AG08396 (cell line): ENCODE results near the gene EN2.

Experiments used
- DNase-seq: peaks from one replicate; pipeline ENCODE4 v3.0.0; 2012; ENCODE audit warnings: low spot score, mixed read lengths

The EN2 gene

DNA sequence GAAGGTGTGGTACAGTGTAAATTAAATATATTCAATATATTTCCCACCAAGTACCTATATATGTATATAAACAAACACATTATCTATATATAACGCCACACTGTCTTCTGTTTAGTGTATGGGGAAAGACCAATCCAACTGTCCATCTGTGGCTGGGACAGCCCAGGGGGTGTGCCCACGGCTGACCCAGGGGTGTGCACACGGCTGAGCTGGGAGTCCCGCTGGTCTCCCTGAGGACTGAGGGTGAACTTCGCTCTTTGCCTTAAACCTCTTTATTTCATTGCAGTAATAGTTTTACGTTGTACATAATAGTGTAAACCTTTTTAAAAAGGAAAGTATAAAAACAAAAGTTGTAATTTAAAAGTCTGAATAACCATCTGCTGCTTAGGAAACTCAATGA is 6.3 kb downstream of the EN2 start:
- DNase-seq = no peak

DNA sequence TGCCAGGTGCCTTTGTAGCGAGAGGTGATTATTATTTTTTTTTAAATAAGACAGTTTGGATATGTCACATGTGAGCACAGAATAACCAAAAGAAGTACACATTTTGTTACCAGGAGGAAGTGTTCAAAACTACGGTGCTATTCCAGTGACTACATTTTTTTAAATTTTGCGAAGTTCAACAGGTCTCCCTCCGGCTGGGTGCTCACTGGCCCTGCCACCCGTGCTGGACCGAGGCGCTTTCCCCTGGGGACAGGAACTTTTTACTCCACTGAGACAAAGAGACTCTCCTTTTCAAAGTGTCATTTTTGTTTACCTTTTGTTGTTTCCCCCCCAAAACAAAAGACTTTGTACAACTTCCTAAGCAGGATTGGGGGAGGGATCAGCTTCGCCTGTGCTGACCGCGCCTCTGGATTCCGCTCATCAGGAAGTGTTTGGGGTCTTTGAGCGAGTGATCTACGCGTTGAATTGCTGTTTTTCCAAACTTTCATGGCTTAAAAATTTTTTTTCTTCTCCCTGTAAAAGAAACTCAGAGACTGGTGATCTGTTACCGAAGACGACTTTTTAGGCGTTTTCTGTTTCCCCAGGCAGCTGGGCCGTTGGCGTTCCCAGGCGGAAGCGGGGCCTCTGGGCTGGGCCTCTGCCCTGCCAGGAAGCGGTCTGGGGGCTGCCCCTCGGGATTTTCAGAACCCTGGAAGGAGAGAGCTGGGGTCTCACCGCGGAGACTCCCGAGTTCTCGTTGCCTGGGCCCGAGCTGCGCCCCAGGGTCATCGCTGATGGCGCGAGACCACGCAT is 7.2 kb downstream of the EN2 start:
- DNase-seq = no peak

DNA sequence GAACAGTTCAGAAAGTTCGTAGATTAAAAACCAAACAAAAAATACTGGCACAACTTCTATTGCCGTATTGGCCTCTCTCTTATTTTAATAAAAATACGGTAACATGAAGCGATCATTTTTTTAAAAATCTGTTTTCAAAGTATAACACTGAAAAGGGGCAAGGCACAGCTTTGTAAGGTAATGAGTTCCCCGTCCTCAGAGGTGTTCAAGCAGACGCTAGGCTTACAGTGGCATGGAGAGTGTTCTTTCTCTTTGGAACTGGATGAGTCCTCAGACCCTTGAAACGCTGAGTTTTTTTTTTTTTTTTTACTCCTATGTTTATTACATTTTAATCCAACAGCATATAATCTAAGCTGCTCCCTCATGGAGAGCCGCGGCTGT is 7.8 kb downstream of the EN2 start:
- DNase-seq = no peak

DNA sequence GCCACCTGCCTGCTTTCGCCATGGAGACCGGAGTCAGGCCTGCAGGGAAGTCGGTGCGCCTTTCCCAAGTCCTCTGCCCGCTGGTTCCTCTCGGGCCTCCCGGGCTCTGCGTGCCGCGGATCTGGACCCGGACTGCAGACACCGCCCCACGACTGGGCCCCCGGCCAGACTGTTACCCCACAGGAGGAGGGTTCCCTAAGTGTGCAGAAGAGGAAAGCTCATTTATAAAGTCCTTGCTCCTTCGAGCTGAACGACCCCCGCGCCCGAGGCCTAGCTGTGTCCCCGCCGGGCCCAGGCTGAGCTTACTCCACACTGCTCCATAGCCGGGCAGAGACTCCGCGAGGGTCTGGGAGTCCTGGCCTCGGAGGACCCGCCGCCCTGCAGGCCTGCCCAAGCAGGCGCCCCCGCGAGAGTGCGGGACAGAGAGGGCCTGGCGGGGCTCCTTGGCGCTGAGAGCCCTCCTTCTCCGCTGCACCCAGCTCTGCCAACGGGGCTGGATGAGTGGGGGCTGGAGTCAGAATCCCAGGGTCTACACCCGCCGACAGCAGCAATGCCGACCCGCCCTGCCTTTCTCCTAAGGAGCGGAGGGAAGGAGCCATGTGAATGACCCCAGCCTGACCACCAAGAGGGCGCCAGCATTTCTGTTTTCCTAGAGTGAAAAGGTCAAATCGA is 8.3 kb downstream of the EN2 start:
- DNase-seq = no peak

DNA sequence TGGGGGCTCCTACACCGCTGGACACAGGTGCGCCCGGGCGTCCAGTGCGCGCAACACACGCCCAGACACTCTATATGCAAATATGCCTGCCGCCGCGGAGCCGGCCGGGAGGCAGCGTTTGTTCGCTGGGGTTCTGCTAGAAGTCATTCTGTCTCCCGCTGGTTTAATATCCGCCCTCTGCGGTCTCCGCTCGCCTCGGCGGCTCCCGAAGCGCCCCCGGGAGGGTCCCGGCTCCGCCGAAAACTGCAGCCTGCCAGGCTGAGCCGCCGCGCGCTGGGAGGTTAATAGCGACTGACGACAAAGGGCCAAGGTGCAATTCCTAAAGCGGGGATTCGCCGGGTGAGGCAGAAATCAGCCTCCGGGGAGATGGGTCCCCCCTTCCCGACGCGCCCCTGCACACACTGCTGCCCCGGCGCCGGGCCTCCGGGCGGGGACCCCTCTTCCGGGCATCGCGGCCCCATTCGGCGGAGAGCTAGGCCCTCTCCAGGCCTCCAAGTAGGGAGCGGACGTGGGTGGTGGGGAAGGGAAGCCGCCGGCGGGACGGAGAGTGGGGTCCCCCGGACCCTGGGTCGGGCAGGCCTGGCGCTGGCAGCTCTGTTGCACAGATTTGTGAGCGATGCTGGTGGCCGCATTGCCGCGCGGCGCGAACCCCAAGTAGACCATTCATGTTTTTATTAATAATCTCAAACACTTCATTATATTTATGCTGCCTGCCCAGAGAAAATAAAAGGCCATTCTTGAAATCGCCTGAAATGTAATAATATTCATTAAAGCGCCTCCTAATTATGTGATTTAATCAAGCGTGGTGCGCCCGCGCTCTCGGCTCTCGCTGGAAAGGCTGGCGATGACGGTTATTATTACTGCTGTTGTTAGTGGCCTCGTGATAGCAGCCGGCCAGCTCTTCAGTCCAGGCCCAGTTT is 9.1 kb downstream of the EN2 start:
- DNase-seq = no peak

DNA sequence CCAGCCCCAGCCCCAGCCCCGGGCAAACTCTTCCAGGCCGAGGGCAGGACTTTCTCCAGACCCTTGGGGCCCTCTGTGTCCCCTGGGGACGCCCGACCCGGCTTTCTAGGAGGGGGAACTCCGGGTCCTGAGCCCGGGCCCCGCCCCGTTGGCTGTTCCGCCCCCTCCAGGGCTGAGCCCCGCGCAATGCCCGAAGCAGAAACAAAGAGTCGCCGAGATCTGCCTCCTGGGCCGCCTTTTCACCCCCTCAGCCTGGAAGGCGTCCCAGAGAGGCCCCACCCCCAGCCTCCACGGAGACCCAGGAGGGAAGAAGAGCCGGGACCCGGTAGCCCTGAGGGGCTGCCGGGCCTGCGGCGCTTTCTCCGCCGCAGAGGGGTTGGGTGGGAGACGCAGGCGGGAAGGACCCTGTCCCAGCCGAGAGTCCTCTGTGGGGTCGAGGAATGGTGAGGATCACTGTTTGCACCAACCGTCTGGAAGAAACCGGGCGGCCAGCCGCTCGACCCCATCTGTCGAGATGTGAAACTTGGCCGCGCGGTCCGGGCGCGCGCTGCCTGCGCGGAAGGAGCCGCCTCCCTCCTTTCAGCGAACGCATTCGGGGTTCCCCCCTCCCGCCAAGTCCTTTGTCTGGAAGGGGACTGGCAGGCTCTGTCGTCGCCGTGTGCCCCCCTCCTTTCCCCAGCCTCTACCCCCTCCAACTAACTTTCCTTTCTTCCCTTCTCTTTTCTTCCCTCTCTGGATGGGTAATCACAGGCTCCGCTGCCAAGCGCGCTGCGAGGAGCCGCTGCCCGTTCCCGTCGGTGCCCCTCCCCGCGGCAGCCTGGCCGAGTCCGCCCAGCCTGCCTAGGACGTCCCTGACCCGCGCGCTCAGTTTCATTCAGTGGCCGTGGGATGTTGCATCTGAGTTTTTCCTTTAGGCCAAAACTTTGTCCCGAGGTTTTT is 10.2 kb downstream of the EN2 start:
- DNase-seq = no peak

DNA sequence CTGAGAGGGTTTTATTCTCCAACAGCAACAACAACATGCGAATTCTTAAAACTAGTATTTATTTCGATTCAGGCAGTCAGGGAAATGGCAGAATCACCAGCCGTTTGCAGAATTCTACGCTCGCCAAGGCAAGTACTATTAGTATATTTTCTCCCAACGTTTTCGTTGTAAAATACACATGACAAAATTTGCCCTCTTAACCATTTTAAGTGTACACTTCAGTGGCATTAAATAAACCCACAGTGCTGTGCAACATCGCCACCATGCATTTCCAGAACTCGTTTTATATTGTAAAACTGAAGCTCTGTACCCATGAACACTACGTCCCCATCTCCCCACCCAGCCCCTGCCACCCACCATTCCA is 10.8 kb downstream of the EN2 start:
- no peak for DNase-seq

DNA sequence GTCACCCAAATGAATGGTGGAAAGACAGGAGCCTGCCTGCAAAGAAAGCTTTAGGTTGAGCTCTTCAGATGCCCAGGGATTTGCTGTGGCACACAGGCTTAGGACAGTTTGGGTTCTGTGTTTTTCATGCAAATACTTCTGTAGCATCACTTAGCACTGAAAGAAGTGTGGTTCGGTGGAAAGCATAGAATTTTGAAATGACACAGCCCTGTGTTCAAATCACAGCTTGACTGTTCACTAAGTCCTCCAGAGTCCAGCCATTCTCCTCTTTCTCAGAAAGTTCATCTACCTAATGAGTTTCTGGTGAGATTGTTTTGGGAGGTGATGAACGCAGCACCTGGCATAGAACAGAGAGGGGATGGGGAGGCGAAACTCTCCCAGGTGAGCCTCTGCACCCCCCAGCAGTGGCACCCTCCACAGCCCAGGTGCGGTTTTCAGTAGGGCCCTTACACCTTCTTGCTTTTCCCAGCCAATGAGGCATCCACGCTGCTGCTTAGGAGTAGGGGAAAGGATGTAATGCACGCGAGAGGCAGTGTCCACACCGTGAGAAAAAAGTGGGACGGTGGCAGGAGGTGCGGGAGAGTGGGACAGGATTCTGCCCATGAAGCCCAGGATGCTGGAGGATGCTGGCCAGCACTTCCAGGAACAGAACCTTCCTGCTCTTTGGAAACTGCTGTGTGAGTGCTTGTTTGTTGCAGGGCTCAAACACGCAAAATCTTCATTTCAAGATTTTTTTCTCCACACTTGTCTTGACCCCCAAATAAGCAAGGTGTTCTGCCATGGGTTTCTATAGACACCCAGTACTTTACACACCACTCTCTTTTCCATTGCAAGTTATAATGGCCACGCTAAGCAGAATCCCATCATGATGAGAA is 11.6 kb downstream of the EN2 start:
- no peak for DNase-seq

DNA sequence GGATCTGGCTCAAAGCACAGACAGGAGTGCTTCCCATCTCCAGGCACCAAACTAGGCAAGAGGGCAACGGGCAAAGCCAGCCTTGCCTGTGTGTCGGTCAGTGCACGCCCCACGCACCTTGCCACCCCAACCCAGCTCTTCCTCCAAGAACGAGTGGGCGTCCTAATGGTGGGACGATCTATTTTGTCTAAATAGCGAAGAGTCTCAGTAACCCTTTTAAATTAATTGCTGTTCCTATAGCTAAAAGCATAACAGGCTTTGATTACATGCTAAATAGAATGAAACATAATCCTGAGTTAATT is 12.2 kb downstream of the EN2 start:
- no peak for DNase-seq

DNA sequence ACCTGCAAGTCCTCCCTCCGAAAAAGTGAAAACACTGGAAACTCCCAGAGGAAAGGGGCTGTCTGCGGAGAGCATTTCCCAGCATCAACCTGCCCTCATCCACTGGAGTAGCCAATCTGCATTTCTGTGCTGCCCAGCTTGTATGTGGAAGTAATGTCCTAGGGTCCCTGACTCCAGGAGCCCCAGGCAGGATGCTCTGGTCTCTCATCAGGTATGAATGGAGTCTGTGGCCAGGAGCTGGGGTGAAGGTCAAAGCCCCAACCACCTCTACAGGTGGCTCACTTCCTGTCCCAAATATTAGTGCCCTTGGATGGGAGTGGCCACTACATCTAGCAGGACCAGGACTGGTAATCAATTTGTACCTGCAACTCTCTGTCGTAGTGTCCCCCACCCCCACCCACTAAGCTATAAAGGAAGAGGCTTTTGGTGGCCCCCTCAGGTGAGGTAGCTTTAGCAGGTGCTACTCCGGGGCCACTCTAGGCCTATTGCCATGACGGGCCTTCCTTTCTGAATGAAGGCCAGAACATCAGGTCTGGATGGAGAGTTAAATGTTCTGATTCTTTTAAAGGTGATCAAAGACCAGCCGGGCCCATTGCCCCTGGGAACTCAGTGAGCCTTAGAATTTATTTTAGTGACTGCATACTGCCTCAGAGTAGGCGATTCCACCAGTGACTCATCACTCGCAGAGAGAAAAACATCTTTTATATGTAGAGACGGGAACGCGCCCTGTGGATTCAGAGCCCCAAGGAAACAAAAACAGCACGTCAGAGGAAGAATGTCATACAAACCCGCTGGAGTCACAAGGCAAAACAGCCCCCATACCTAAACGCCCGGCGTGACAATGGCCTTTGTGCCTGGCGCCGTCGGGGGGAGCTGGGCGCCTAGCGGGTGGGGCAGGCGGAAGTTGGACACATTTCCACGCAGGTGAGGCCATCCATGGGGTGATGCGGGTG is 13.0 kb downstream of the EN2 start:
- DNase-seq = no peak

DNA sequence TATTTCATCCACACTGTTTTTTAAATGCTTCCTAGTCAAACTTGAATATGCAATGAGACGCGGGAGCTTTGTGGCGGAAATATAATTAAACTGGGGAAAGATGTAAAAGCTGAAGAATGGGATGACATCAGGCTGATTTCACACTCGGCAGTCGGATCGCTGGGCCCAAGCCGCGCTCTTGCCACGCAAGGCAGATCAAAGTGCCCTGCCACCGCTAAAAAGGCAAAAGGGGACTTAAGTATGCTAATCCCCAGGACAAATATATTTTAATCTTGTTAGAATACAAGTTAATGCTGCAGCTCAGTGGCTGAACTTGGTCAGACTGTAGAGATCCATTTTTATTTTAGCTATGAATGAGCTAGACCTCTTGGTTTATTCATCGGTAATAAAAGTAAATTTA is 13.8 kb downstream of the EN2 start:
- no peak for DNase-seq

DNA sequence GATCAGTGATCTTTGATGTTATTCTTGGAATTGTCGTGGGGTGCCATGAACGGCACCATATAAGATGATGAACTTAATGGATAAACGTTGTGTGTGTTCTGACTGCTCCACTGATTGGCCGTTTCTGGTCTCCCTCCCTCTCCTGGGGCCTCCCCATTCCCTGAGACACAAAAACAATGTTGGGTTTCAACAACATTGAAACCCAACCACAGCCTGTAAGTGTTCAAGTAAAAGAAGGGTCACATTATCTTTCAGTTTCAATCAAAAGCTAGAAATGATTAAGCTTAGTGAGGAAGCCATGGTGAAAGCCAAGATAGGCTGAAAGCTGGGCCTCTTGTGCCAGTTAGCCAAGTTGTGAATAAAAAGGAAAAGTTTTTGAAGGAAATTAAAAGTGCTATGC is 19.5 kb downstream of the EN2 start:
- no peak for DNase-seq

DNA sequence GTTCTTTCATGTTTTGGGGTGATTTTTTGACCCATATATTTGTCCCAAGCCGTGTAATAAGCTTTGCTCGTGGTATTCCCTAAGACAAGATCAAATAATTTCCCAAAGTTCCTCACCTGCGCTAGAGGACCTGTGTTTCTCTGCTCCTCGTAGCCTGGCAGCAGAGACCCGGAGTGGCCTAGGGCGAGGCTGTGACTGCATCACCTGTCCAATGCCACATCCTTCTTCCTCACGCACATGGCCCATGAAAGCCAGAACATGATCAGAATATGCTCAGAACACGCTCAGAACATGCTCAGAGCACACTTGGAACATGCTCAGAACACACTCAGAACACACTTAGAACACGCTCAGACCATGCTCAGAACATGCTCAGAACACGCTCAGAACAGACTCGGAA is 23.8 kb downstream of the EN2 start:
- no peak for DNase-seq

DNA sequence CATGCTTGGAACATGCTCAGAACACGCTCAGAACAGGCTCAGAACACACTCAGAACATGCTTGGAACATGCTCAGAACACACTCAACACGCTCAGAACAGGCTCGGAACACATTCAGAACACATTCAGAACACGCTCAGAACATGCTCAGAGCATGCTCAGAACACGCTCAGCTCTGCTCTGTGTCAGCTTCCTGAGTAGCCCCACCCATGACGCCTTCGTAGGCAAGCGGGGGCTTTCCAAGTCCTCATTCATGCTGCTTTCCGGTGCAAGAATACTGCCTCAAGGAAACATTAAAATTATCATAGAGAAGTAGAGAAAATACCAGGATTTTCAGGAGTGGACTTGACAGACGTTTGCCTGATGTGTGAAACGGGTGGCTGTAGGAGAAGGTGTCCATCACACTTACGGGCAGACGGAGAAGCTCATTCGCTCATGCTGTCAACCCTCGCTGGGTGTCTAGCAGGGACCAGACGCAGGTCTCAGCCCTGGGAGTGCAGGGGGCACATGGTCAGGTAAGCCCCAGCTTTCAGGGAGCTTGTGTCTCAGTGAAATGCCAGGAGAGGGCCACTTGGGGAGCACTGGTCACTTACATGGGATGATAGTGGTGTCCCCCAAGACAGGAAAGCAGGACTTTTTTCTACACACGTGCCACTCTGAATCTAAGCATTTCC is 24.7 kb downstream of the EN2 start:
- DNase-seq = no peak

DNA sequence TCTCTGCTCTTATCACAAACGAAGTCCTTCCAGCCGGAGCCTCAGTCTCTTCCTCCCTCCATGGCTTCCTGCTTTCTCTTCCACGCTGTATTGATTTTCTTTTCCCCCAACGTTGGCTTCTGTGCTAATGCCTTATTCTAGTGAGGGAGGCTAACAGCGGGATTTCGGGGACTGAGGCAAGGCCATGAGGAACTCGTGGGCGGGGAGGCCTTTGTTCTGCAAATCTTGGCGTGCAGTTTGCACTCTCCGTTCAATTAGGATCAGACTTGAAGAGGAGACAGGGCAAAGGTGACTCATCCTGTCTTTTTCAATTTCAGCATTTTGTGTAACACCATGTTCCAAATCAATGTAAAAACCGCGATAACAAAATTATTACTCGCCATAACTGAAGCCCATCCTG is 25.3 kb downstream of the EN2 start:
- DNase-seq = no peak

DNA sequence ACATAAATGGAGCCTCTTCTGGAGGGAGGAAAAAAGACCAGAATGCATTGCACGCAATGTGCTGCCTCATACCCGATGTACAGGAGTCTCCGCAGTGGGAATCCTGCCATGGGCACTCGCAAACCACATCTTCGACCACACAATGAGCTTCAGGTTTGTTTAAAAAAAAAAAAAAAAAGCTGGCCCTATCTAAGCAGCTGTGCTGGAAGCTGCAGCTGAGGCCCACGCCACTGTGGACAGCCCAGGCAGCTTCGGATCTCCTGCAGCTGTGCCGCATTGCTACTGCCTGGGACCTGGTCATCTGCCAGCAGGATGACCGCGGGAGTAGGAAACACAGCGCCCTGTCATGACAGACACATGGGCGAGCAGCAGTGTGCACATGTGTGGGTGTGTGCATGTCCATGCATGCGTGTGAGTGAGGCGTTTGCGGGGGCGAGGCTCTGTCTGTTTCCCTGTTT is 26.0 kb downstream of the EN2 start:
- DNase-seq = no peak

DNA sequence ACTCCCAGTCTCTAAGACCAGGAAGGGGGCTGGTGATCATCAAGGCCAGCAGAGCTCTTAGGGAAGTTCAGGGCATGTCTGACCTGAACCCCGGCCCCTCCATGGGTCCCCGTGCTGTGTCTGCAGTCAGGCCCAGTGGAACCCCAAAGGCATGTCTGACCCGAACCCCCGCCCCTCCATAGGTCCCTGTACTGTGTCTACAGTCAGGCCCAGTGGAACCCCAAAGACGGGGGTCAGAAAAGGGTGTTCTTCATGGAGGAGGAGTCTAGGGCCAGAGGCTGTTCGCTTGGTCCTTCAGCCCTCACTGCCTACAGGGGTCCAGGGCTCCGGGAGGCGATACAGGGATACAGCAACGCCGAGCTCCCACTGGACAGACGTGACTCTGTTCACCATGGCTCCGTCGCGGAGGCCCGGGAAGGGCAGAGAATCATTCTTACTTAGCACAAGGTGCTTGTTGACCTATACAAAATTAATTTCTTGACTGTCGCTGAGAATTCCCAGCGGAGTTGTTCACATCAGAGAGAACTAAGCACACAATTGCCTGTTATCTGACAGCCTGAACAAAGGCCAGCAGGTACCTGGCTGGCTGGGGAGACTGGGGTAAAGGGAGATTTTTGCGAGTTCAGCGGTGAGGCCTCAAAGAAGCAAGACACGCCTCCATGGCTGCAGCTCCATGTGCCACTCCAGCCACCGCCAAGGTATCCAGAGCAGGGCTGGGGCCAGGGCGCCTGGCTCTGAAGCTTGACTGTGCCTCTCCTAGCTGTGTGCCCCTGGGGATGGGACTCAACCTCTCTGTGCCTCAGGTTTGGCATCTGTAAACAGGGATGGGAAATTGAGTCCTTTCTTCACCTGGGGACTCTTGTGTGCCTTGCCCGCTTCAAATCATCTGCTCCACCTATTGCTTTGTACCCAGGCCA is 26.8 kb downstream of the EN2 start:
- DNase-seq = no peak
